Naive thymus-derived CD4-positive, alpha-beta T cell (primary cell): ENCODE measurements around the gene ZNF423. TPM values are rescaled to one million over a fixed set of nuclear protein-coding genes. Genes with fewer than 3 reads are reported as not detected.

Experiments
- ATAC-seq: fragments of 150-1000 bp; cut with Tn5 transposase; 2 replicates; pipeline ENCODE4 v1.10.0; 2021; ENCODE audit warnings: mild to moderate bottlenecking, moderate library complexity
- CTCF ChIA-PET: fragments of 350-600 bp; sonication (Branson Sonifier 250); formaldehyde crosslinking; loops from one replicate; lab custom pipeline; 2021; ENCODE audit warnings: antibody characterized with exemption; lab: Charles Lee
- POLR2A ChIA-PET: fragments of 350-600 bp; sonication (Branson Sonifier 250); formaldehyde crosslinking; loops from one replicate; lab custom pipeline; 2021; ENCODE audit warnings: antibody characterized with exemption, inconsistent platforms; lab: Charles Lee
- DNase-seq, 9 donors: peaks; one replicate each; pipeline versions ENCODE4 v3.0.0 to v3.0.0-alpha.2; 2020 to 2022; ENCODE audit warnings: mixed read lengths in 1 of 9
- H3K27ac ChIP-seq: one replicate; pipeline ENCODE4 v1.7.0; 2013; ENCODE audit warnings: mild to moderate bottlenecking, low read depth, low read length, moderate library complexity
- H3K27me3 ChIP-seq, 2 donors: one replicate each; pipeline ENCODE4 v1.7.0; 2013; ENCODE audit warnings: low read length in 2 of 2, mild to moderate bottlenecking in 2 of 2, moderate library complexity in 2 of 2; ENCODE audit not compliant: control insufficient read depth in 2 of 2, insufficient read depth in 2 of 2
- H3K36me3 ChIP-seq, 3 experiments: 1 replicate in 2 of 3; 2 replicates in 1 of 3; pipeline ENCODE4 v1.7.0; 2013; ENCODE audit warnings: low read length in 3 of 3, mild to moderate bottlenecking in 3 of 3, moderate library complexity in 1 of 3; ENCODE audit not compliant: insufficient read depth in 3 of 3, control insufficient read depth in 2 of 3
- H3K4me1 ChIP-seq, 2 donors: one replicate each; pipeline ENCODE4 v1.7.0; 2013; ENCODE audit warnings: low read length in 2 of 2, mild to moderate bottlenecking in 2 of 2, moderate library complexity in 1 of 2; ENCODE audit not compliant: control insufficient read depth in 2 of 2, insufficient read depth in 2 of 2
- H3K4me3 ChIP-seq: 2 replicates; pipeline ENCODE4 v1.7.0; 2013; ENCODE audit warnings: mild to moderate bottlenecking, low read length
- H3K9me3 ChIP-seq, 3 experiments: 1 replicate in 2 of 3; 2 replicates in 1 of 3; pipeline ENCODE4 v1.7.0; 2013; ENCODE audit warnings: low read length in 3 of 3; ENCODE audit not compliant: control insufficient read depth in 2 of 3
- H3K27ac Mint-ChIP-seq, 9 donors: one replicate each; pipeline ENCODE4 v1.8.0; 2020 to 2022; ENCODE audit warnings: mixed read lengths in 9 of 9, mild to moderate bottlenecking in 8 of 9, moderate library complexity in 5 of 9, inconsistent platforms in 2 of 9
- H3K27me3 Mint-ChIP-seq, 5 donors: one replicate each; pipeline ENCODE4 v1.8.0; 2021 to 2022; ENCODE audit warnings: mixed read lengths in 5 of 5, mild to moderate bottlenecking in 1 of 5
- H3K36me3 Mint-ChIP-seq, 5 donors: one replicate each; pipeline ENCODE4 v1.8.0; 2020 to 2022; ENCODE audit warnings: mixed read lengths in 5 of 5, mild to moderate bottlenecking in 3 of 5, inconsistent platforms in 1 of 5
- H3K4me1 Mint-ChIP-seq, 7 donors: one replicate each; pipeline ENCODE4 v1.8.0; 2020 to 2022; ENCODE audit warnings: mixed read lengths in 7 of 7, mild to moderate bottlenecking in 3 of 7, inconsistent platforms in 1 of 7
- H3K4me3 Mint-ChIP-seq, 10 donors: one replicate each; pipeline ENCODE4 v1.8.0; 2020 to 2022; ENCODE audit warnings: mild to moderate bottlenecking in 10 of 10, mixed read lengths in 10 of 10, moderate library complexity in 6 of 10, inconsistent platforms in 2 of 10
- H3K9me3 Mint-ChIP-seq, 11 donors: one replicate each; pipeline ENCODE4 v1.8.0; 2020 to 2022; ENCODE audit warnings: mixed read lengths in 11 of 11, mild to moderate bottlenecking in 4 of 11, inconsistent platforms in 1 of 11, moderate library complexity in 1 of 11
- intact Hi-C, 2 donors: fragments of 100-400 bp; cut with micrococcal nuclease; formaldehyde crosslinking; loops; one replicate each; pipeline ENCODE4 v1.15.1; 2023
- polyA plus RNA-seq, 2 donors: library from polyadenylated mRNA; unstranded; fragments of 300-500 nt; fragmentation: Illumina TruSeq; gene quantifications; one replicate each; pipeline ENCODE4 v1.2.3, GENCODE V29; 2021
- total RNA-seq, 6 experiments: library from RNA in 5 of 6; stranded (reverse) in 5 of 6; gene quantifications; 1 replicate in 5 of 6; 2 replicates in 1 of 6; pipeline ENCODE4 v1.2.3 and lab custom pipeline; 2021 to 2026

The ZNF423 gene
- total and polyA plus RNA-seq, 7 experiments from 2014 or later: not detected

DNA sequence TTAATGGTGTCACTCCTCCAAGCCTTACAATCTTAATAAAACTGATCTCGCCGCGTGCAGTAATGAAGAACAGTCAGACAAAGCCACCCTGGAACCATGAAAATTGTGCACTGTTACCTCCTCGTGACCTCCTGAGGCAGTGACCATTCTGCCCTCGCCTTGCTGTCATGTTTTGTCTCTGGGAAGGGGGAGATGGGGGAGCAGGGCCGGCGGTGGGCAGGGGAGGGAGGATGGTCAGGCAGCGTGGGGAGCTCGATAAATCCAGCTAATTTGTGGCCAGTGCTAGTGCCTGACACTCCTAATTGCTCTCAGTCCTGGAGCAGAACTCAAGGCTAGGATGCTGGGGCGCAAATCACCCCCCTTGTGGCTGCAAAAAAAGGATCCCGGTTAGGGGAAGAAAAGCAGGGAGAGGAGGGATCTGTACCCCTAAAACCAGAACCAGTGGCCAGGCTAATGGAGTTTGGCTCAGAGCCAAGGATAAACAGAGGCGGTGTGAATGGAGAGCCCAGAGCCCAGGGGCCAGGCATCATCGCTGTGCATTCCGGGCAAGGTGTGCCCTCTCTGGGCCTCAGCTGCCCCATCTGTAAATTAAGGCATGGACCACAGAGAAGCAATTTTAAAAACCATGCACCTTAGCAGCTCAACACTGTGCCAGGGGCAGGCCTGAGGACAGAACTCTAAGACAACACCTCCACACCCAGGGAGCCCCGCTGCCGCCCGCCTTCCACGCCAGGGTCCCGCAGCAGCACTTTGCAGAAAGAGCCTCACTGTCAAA lies 113.3 kb downstream of the ZNF423 start:
- ChIA-PET CTCF (no interaction called here), POLR2A (no interaction called here)
- H3K27me3 ChIP-seq: peaks cover 0 to 2% of the 10 kb centered on the region in 2 donors
- no peaks in the 10 kb centered on the region for H3K9me3 ChIP-seq
- H3K36me3 ChIP-seq: no peaks in the 10 kb centered on the region
- H3K4me3 ChIP-seq: no peak overlapping the region
- Mint-ChIP-seq H3K36me3 (no peaks in the 10 kb centered on the region), H3K9me3 (no peaks in the 10 kb centered on the region), H3K4me3 (no peak overlapping the region), H3K27me3 (peaks cover 0 to 11% (median 0%) of the 10 kb centered on the region in 5 donors), H3K4me1 (no peaks in the 10 kb centered on the region), H3K27ac (no peak overlapping the region)
- no peak overlapping the region for H3K27ac ChIP-seq
- H3K4me1 ChIP-seq: no peaks in the 10 kb centered on the region
- no peak for DNase-seq
- intact Hi-C loops: no loop called here
- ATAC-seq: no peak

GRCh38 chr16:49740256-49740655 lies 115.7 kb downstream of the ZNF423 start:
- no peak overlapping the region for H3K27ac ChIP-seq
- no peak overlapping the region for H3K4me3 ChIP-seq
- Mint-ChIP-seq H3K4me3 (no peak overlapping the region), H3K27me3 (peaks cover 0 to 5% (median 0%) of the 10 kb centered on the region in 5 donors), H3K4me1 (no peaks in the 10 kb centered on the region), H3K27ac (no peak overlapping the region), H3K9me3 (no peaks in the 10 kb centered on the region), H3K36me3 (no peaks in the 10 kb centered on the region)
- H3K27me3 ChIP-seq: no peaks in the 10 kb centered on the region
- H3K9me3 ChIP-seq: no peaks in the 10 kb centered on the region
- ChIA-PET POLR2A (no interaction called here), CTCF (no interaction called here)
- ATAC-seq (no peak), DNase-seq (no peak)
- no peaks in the 10 kb centered on the region for H3K36me3 ChIP-seq
- intact Hi-C loops: no loop called here
- H3K4me1 ChIP-seq: no peaks in the 10 kb centered on the region

- ATAC-seq: no peak
- H3K9me3 Mint-ChIP-seq: no peaks in the 10 kb centered on the region
- DNase-seq: no peak
- H3K27me3 ChIP-seq: no peaks in the 10 kb centered on the region
- no peak overlapping the region for H3K4me3 ChIP-seq
- no peaks in the 10 kb centered on the region for H3K9me3 ChIP-seq
- intact Hi-C loops: no loop called here
- H3K4me1 Mint-ChIP-seq: no peaks in the 10 kb centered on the region
- H3K27me3 Mint-ChIP-seq: peaks cover 0 to 5% (median 0%) of the 10 kb centered on the region in 5 donors
- H3K27ac Mint-ChIP-seq: no peak overlapping the region
- CTCF ChIA-PET: no interaction called here
- H3K4me1 ChIP-seq: no peaks in the 10 kb centered on the region
- POLR2A ChIA-PET: no interaction called here
- no peaks in the 10 kb centered on the region for H3K36me3 Mint-ChIP-seq
- no peaks in the 10 kb centered on the region for H3K36me3 ChIP-seq
- no peak overlapping the region for H3K4me3 Mint-ChIP-seq
- no peak overlapping the region for H3K27ac ChIP-seq
Measured at GRCh38 chr16:49739381-49739780, 116.5 kb downstream of the ZNF423 start.

- Mint-ChIP-seq H3K36me3 (no peaks in the 10 kb centered on the region), H3K4me1 (no peaks in the 10 kb centered on the region), H3K9me3 (no peaks in the 10 kb centered on the region), H3K4me3 (no peak overlapping the region), H3K27me3 (peaks cover 0 to 5% (median 0%) of the 10 kb centered on the region in 5 donors), H3K27ac (no peak overlapping the region)
- POLR2A ChIA-PET: no interaction called here
- CTCF ChIA-PET: no interaction called here
- no peaks in the 10 kb centered on the region for H3K9me3 ChIP-seq
- no peaks in the 10 kb centered on the region for H3K36me3 ChIP-seq
- no peak overlapping the region for H3K4me3 ChIP-seq
- intact Hi-C loops: no loop called here
- H3K27me3 ChIP-seq: no peaks in the 10 kb centered on the region
- no peak overlapping the region for H3K27ac ChIP-seq
- ATAC-seq: no peak
- no peak for DNase-seq
- H3K4me1 ChIP-seq: no peaks in the 10 kb centered on the region
Measured at GRCh38 chr16:49738832-49739231, 117.1 kb downstream of the ZNF423 start.

- Mint-ChIP-seq H3K9me3 (no peaks in the 10 kb centered on the region), H3K27ac (no peak overlapping the region), H3K27me3 (peaks cover 0 to 5% (median 0%) of the 10 kb centered on the region in 5 donors), H3K36me3 (no peaks in the 10 kb centered on the region), H3K4me1 (no peaks in the 10 kb centered on the region), H3K4me3 (no peak overlapping the region)
- Histone ChIP-seq H3K36me3 (no peaks in the 10 kb centered on the region), H3K27ac (no peak overlapping the region), H3K4me1 (no peaks in the 10 kb centered on the region), H3K9me3 (no peaks in the 10 kb centered on the region), H3K4me3 (no peak overlapping the region), H3K27me3 (no peaks in the 10 kb centered on the region)
- intact Hi-C loops: no loop called here
- ChIA-PET POLR2A (no interaction called here), CTCF (no interaction called here)
- DNase-seq (no peak), ATAC-seq (no peak)
Measured at GRCh38 chr16:49738001-49738400, 117.9 kb downstream of the ZNF423 start.

DNA sequence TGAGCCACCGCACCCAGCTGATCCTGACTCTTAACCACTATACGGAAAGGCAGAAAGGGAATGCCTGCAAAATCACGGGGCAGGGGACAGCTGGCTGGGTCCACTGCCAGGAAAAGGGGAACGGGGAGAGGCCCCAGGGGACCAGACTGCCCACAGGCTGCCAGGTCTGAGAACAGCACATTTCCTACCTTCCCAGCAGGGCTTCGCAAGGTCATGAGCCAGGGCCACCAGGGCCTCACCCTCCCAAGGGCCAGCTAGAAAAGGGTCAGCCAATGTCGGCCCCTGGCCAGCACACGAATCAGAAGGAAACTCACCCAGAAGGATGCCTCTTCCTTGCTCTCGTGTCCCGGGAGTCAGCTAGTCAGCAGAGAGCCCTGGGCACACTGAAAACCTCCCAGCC lies 118.4 kb downstream of the ZNF423 start:
- no peaks in the 10 kb centered on the region for H3K36me3 ChIP-seq
- Mint-ChIP-seq H3K27me3 (peaks cover 0 to 5% (median 0%) of the 10 kb centered on the region in 5 donors), H3K9me3 (no peaks in the 10 kb centered on the region), H3K36me3 (no peaks in the 10 kb centered on the region), H3K4me3 (no peak overlapping the region), H3K27ac (no peak overlapping the region), H3K4me1 (no peaks in the 10 kb centered on the region)
- H3K4me3 ChIP-seq: no peak overlapping the region
- POLR2A ChIA-PET: no interaction called here
- ATAC-seq (no peak), DNase-seq (no peak)
- CTCF ChIA-PET: interaction anchor here (0.7 kb wide), 1 partner anchor 13 kb away, joined by 3 read pairs; no protein-coding TSS in a partner anchor
- H3K27me3 ChIP-seq: no peaks in the 10 kb centered on the region
- no peaks in the 10 kb centered on the region for H3K4me1 ChIP-seq
- intact Hi-C loops: no loop called here
- H3K27ac ChIP-seq: no peak overlapping the region
- H3K9me3 ChIP-seq: no peaks in the 10 kb centered on the region

DNA sequence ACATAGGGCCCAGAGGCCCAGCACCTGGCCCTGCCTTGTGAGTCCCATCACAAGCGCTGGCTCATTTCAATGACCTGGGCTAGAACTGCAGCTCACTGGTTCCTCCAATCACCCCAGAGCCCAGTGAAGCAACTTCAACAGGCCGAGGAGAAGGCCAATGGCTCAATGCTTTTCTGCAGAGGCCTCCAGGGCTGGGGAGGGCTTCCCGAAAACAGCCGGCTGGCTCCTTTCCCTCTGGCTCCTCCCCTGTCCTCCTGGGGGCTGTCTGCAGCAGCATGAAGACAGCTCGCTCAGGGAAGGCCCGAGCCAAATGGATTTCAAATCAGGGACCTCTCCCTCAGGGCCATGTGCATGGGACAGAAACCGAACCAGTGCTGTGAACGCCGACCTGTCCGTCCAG lies 121.6 kb downstream of the ZNF423 start:
- no peaks in the 10 kb centered on the region for H3K27me3 Mint-ChIP-seq
- ATAC-seq (no peak), DNase-seq (no peak)
- peaks cover 0 to 9% (median 0%) of the 10 kb centered on the region in 5 donors for H3K36me3 Mint-ChIP-seq
- peaks cover 0 to 12% (median 5%) of the 10 kb centered on the region in 11 donors for H3K9me3 Mint-ChIP-seq
- no peak overlapping the region for H3K27ac Mint-ChIP-seq
- H3K4me3 ChIP-seq: no peak overlapping the region
- no peaks in the 10 kb centered on the region for H3K4me1 Mint-ChIP-seq
- H3K27ac ChIP-seq: no peak overlapping the region
- no peaks in the 10 kb centered on the region for H3K36me3 ChIP-seq
- no peaks in the 10 kb centered on the region for H3K4me1 ChIP-seq
- no peak overlapping the region for H3K4me3 Mint-ChIP-seq
- H3K9me3 ChIP-seq: peaks cover 0 to 6% (median 0%) of the 10 kb centered on the region in 3 experiments
- intact Hi-C loops: no loop called here
- CTCF ChIA-PET: no interaction called here
- POLR2A ChIA-PET: no interaction called here
- H3K27me3 ChIP-seq: no peaks in the 10 kb centered on the region
